ENCODE data around the gene PARM1.

DNA sequence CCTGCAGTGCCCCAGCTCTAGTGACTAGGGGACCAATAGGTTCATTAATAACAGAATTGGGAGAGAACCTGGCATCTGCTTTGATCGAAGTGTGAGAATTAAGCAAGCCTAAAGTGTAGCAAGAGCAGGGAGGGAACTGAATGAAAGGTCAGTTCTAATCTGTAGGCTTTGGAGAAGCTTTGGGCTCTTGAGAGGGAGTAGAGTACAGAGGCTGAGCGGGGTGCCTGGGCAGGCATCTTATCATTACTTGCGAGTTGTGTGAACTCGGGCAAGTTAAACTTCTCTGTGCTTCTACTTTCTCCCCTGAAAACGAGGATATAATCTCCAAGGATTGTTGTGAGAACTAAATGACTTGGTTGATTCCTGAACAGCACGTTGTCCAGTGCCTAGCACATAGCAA is 906 bp upstream of the PARM1 start:
- TF ChIP-seq, protein P1, sequence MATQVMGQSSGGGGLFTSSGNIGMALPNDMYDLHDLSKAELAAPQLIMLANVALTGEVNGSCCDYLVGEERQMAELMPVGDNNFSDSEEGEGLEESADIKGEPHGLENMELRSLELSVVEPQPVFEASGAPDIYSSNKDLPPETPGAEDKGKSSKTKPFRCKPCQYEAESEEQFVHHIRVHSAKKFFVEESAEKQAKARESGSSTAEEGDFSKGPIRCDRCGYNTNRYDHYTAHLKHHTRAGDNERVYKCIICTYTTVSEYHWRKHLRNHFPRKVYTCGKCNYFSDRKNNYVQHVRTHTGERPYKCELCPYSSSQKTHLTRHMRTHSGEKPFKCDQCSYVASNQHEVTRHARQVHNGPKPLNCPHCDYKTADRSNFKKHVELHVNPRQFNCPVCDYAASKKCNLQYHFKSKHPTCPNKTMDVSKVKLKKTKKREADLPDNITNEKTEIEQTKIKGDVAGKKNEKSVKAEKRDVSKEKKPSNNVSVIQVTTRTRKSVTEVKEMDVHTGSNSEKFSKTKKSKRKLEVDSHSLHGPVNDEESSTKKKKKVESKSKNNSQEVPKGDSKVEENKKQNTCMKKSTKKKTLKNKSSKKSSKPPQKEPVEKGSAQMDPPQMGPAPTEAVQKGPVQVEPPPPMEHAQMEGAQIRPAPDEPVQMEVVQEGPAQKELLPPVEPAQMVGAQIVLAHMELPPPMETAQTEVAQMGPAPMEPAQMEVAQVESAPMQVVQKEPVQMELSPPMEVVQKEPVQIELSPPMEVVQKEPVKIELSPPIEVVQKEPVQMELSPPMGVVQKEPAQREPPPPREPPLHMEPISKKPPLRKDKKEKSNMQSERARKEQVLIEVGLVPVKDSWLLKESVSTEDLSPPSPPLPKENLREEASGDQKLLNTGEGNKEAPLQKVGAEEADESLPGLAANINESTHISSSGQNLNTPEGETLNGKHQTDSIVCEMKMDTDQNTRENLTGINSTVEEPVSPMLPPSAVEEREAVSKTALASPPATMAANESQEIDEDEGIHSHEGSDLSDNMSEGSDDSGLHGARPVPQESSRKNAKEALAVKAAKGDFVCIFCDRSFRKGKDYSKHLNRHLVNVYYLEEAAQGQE (IDR thresholded peaks at IDR 0.05; ENCODE audit: low read depth): no peak
- TF ChIP-seq, protein P2, sequence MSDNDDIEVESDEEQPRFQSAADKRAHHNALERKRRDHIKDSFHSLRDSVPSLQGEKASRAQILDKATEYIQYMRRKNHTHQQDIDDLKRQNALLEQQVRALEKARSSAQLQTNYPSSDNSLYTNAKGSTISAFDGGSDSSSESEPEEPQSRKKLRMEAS (IDR thresholded peaks at IDR 0.05): no peak
- TF ChIP-seq TAF1 (IDR thresholded peaks at IDR 0.05; ENCODE audit: low read depth): no peak
- TF ChIP-seq EGR1 (IDR thresholded peaks at IDR 0.05): no peak
- no peak for TF ChIP-seq RAD21 (IDR thresholded peaks at IDR 0.05; ENCODE audit: low read depth)
- TF ChIP-seq, protein P3, sequence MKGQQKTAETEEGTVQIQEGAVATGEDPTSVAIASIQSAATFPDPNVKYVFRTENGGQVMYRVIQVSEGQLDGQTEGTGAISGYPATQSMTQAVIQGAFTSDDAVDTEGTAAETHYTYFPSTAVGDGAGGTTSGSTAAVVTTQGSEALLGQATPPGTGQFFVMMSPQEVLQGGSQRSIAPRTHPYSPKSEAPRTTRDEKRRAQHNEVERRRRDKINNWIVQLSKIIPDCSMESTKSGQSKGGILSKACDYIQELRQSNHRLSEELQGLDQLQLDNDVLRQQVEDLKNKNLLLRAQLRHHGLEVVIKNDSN (IDR thresholded peaks at IDR 0.05): no peak
- no peak for TF ChIP-seq CREB1 (IDR thresholded peaks at IDR 0.05; ENCODE audit: low read depth)
- no peak for TF ChIP-seq ZBTB7A (IDR thresholded peaks at IDR 0.05; ENCODE audit: low read depth)
- TF ChIP-seq TCF12 (IDR thresholded peaks at IDR 0.05; ENCODE audit: low read depth): no peak
- no peak for TF ChIP-seq EP300 (IDR thresholded peaks at IDR 0.05; ENCODE audit: borderline replicate concordance)
